GM19463 (cell line): ENCODE measurements around the gene KIR3DL3.
"Not testable (repeated sequence)": the region's sequence is repeated elsewhere in the genome, so short reads cannot be mapped to it uniquely, and the experiment has no call there.

Source experiments
- ATAC-seq: cut with Tn5 transposase; IDR thresholded peaks from one replicate; pipeline ENCODE4 v1.9.1; 2021; ENCODE audit warnings: mild to moderate bottlenecking, moderate library complexity; ENCODE audit not compliant: unreplicated experiment

The KIR3DL3 gene

GRCh38 chr19:54729416-54730188 lies 5.4 kb downstream of the KIR3DL3 start:
- ATAC-seq = no peak

- ATAC-seq = no peak
These were observed 6.9 kb downstream of the KIR3DL3 start for GRCh38 chr19:54731191-54731590.

GRCh38 chr19:54738306-54738705 lies 14.1 kb downstream of the KIR3DL3 start, which contains the start of gene KIR2DL3:
TSS of gene KIR2DL3 (plus strand) at chr19:54738513. CDS start at chr19:54738546, 33 bp downstream.
- not testable (repeated sequence) for ATAC-seq

GRCh38 chr19:54738715-54739114 lies 14.5 kb downstream of the KIR3DL3 start:
- no peak for ATAC-seq

DNA sequence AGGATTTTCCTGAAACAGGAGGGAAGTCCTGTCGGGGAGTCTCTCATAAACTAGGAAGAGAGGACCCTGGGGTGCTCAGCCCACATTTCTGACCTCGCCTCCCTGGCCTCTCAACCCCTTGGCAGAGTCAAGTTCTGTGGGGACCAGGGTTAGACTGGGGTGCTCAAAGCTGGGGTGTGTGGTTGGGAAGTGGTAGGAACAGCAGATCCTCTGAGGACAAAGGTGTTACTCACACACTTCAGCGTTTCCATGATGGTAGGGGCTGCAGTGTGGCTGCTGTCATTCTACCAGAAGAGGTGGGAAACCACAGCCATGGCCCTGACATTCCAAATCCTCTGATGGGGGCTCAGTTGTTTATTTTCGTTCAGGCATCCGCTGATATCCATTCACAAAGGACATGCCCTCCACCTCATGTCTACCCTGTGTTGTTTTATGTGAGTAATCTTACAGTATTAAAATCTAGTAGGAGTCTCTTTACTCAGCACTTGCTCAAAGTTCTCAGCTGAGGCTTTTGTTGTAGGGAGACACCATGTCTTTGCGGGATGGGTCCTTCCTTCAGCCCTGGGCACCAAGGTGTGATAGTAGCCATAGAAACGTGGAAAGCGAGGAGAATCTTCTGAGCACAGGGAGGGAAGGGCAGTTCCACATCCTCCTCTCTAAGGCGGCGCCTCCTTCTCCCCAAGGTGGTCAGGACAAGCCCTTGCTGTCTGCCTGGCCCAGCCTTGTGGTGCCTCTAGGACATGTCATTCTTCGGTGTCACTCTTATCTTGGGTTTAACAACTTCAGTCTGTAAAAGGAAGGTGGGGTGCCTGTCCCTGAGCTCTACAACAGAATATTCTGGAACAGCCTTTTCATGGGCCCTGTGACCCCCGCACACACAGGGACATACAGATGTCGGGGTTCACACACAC lies 15.6 kb downstream of the KIR3DL3 start:
- no peak for ATAC-seq

DNA sequence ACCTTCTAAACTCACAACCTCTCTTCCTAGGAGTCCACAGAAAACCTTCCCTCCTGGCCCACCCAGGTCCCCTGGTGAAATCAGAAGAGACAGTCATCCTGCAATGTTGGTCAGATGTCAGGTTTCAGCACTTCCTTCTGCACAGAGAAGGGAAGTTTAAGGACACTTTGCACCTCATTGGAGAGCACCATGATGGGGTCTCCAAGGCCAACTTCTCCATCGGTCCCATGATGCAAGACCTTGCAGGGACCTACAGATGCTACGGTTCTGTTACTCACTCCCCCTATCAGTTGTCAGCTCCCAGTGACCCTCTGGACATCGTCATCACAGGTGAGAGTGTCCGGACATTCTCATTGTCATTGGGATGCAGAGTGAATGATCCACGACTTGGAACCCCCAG lies 17.7 kb downstream of the KIR3DL3 start:
- not testable (repeated sequence) for ATAC-seq

GRCh38 chr19:54744080-54744479 lies 19.8 kb downstream of the KIR3DL3 start:
- not testable (repeated sequence) for ATAC-seq

GRCh38 chr19:54747614-54748322 lies 23.5 kb downstream of the KIR3DL3 start:
- not testable (repeated sequence) for ATAC-seq

GRCh38 chr19:54750276-54750675 lies 26.0 kb downstream of the KIR3DL3 start:
- ATAC-seq = not testable (repeated sequence)

- ATAC-seq = not testable (repeated sequence)
These were observed 32.2 kb downstream of the KIR3DL3 start for GRCh38 chr19:54756204-54757110.

DNA sequence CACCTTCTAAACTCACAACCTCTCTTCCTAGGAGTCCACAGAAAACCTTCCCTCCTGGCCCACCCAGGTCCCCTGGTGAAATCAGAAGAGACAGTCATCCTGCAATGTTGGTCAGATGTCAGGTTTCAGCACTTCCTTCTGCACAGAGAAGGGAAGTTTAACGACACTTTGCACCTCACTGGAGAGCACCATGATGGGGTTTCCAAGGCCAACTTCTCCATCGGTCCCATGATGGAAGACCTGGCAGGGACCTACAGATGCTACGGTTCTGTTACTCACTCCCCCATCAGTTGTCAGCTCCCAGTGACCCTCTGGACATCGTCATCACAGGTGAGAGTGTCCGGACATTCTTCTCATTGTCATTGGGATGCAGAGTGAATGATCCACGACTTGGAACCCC lies 34.3 kb downstream of the KIR3DL3 start:
- ATAC-seq = not testable (repeated sequence)

DNA sequence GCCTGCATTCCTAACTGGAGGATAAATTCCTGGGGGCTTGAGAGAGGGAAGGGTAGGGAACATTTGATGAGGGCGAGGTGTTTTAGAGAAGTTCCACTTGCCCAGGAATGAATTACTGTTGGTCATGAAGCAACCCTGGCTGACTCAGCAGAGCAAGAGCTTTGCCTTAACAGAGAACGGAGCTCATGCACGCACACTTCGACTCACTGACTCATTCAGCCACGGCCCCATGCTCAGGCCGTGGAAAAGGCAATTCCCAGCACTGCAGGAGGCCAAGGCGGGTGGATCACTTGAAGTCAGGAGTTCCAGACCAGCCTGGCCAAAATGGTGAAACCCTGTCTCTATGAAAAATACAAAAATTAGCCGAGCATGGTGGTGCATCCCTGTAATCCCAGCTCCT lies 40.0 kb downstream of the KIR3DL3 start:
- ATAC-seq = not testable (repeated sequence)

- not testable (repeated sequence) for ATAC-seq
These were observed 42.2 kb downstream of the KIR3DL3 start for GRCh38 chr19:54766464-54766863.

DNA sequence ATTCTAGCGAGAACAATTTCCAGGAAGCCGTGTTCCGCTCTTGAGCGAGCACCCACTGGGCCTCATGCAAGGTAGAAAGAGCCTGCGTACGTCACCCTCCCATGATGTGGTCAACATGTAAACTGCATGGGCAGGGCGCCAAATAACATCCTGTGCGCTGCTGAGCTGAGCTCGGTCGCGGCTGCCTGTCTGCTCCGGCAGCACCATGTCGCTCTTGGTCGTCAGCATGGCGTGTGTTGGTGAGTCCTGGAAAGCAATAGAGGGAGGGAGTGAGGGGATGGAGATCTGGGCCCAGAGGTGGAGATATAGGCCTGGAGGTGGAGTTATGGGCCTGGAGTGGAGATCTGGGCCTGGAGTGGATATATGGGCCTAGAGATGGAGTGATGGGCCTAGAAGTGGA lies 45.4 kb downstream of the KIR3DL3 start, which contains the start of gene KIR2DL1:
TSS of gene KIR2DL1 (plus strand) at position 148 of the 400 bp plus-strand sequence. CDS start at position 206, 58 bp downstream.
- not testable (repeated sequence) for ATAC-seq

- ATAC-seq = not testable (repeated sequence)
These were observed 46.3 kb downstream of the KIR3DL3 start for GRCh38 chr19:54770511-54770910.

DNA sequence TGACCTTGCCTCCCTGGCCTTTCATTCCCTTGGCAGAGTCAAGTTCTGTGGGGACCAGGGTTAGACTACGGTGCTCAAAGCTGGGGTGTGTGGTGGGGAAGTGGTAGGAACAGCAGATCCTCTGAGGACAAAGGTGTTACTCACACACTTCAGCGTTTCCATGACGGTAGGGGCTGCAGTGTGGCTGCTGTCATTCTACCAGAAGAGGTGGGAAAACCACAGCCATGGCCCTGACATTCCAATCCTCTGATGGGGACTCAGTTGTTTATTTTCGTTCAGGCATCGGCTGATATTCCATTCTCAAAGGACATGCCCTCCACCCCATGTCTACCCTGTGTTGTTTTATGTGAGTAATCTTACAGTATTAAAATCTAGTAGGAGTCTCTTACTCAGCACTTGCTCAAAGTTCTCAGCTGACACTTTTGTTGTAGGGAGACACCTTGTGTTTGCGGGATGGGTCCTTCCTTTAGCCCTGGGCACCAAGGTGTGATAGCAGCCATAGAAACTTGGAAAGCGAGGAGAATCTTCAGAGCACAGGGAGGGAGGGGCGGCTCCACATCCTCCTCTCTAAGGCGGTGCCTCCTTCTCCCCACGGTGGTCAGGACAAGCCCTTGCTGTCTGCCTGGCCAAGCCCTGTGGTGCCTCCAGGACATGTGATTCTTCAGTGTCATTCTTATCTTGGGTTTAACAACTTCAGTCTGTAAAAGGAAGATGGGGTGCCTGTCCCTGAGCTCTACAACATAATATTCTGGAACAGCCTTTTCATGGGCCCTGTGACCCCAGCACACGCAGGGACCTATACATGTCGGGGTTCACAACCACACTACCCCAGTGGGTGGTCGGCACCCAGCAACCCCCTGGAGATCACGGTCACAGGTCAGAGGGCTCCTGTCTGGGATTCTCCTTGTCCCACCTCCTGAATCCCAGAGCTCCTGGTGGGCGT lies 47.0 kb downstream of the KIR3DL3 start:
- not testable (repeated sequence) for ATAC-seq

DNA sequence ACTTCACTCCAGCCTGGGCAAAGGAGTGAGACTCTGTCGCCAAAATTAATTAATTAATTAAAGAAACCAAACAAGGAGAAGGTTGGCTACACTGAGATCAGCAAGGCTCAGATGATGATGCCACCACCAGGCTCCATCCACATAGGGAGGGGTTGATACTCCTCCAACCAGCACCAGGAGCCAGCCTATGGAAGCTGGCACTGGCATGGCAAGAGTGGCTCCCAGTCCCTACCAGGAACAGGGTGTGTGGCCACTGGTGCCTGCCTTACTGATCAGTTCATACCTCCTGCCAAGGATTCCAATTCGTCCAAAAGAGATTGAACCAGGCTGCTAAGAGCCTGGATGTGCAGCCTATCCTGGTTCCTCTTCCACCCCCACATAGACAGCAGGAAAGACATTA lies 48.4 kb downstream of the KIR3DL3 start:
- not testable (repeated sequence) for ATAC-seq

- not testable (repeated sequence) for ATAC-seq
These were observed 51.0 kb downstream of the KIR3DL3 start for GRCh38 chr19:54775095-54775815.
